ENCODE measurements around the gene TM9SF2. TPM values are rescaled to one million over a fixed set of nuclear protein-coding genes. Genes with fewer than 3 reads are reported as not detected.

Gene TM9SF2
- total RNA-seq, 1 experiment from 2014 or later: 52.2 TPM

GRCh38 chr13:99585609-99586008 lies 84.3 kb downstream of the TM9SF2 start:
- intact Hi-C loops (cut with micrococcal nuclease; ENCODE audit: unreplicated experiment): no loop called here
- DNase-seq: no peak
- H3K27me3 Mint-ChIP-seq (ENCODE audit: unreplicated experiment): no peaks in the 10 kb centered on the region
- CTCF ChIA-PET: no interaction called here
- no peaks in the 10 kb centered on the region for H3K36me3 Mint-ChIP-seq (ENCODE audit: insufficient read depth, unreplicated experiment)
- H3K27ac Mint-ChIP-seq (ENCODE audit: unreplicated experiment): no peak overlapping the region
- no peak overlapping the region for H3K4me3 Mint-ChIP-seq (ENCODE audit: low read depth, unreplicated experiment)
- no peak for TF ChIP-seq CTCF (IDR thresholded peaks at IDR 0.05; ENCODE audit: unreplicated experiment)
- H3K9me3 Mint-ChIP-seq (ENCODE audit: low read depth, unreplicated experiment): no peaks in the 10 kb centered on the region
- no peaks in the 10 kb centered on the region for H3K4me1 Mint-ChIP-seq (ENCODE audit: low read depth, unreplicated experiment)
- BruUV-seq (replicated peaks): no TSS peak

GRCh38 chr13:99587021-99587420 lies 85.7 kb downstream of the TM9SF2 start:
- H3K36me3 Mint-ChIP-seq (ENCODE audit: insufficient read depth, unreplicated experiment): no peaks in the 10 kb centered on the region
- no TSS peak for BruUV-seq (replicated peaks)
- no peak overlapping the region for H3K27ac Mint-ChIP-seq (ENCODE audit: unreplicated experiment)
- H3K27me3 Mint-ChIP-seq (ENCODE audit: unreplicated experiment): no peaks in the 10 kb centered on the region
- intact Hi-C loops (cut with micrococcal nuclease; ENCODE audit: unreplicated experiment): no loop called here
- no peak for DNase-seq
- no peak overlapping the region for H3K4me3 Mint-ChIP-seq (ENCODE audit: low read depth, unreplicated experiment)
- CTCF ChIA-PET: no interaction called here
- H3K9me3 Mint-ChIP-seq (ENCODE audit: low read depth, unreplicated experiment): no peaks in the 10 kb centered on the region
- no peak for TF ChIP-seq CTCF (IDR thresholded peaks at IDR 0.05; ENCODE audit: unreplicated experiment)
- no peaks in the 10 kb centered on the region for H3K4me1 Mint-ChIP-seq (ENCODE audit: low read depth, unreplicated experiment)

- Mint-ChIP-seq H3K27ac (ENCODE audit: unreplicated experiment) (no peak overlapping the region), H3K36me3 (ENCODE audit: insufficient read depth, unreplicated experiment) (no peaks in the 10 kb centered on the region), H3K9me3 (ENCODE audit: low read depth, unreplicated experiment) (no peaks in the 10 kb centered on the region), H3K27me3 (ENCODE audit: unreplicated experiment) (no peaks in the 10 kb centered on the region), H3K4me3 (ENCODE audit: low read depth, unreplicated experiment) (no peak overlapping the region), H3K4me1 (ENCODE audit: low read depth, unreplicated experiment) (no peaks in the 10 kb centered on the region)
- intact Hi-C loops (cut with micrococcal nuclease; ENCODE audit: unreplicated experiment): no loop called here
- BruUV-seq (replicated peaks): no TSS peak
- CTCF ChIA-PET: no interaction called here
- DNase-seq: no peak
- TF ChIP-seq CTCF (IDR thresholded peaks at IDR 0.05; ENCODE audit: unreplicated experiment): no peak
These were observed 86.8 kb downstream of the TM9SF2 start for GRCh38 chr13:99587893-99588606.

GRCh38 chr13:99589575-99589974 lies 88.3 kb downstream of the TM9SF2 start:
- H3K36me3 Mint-ChIP-seq (ENCODE audit: insufficient read depth, unreplicated experiment): no peaks in the 10 kb centered on the region
- CTCF ChIA-PET: no interaction called here

More at GRCh38 chr13:99589575-99589974, 88.3 kb downstream of the TM9SF2 start:
- DNase-seq: no peak
- Mint-ChIP-seq H3K9me3 (ENCODE audit: low read depth, unreplicated experiment) (no peaks in the 10 kb centered on the region), H3K4me3 (ENCODE audit: low read depth, unreplicated experiment) (no peak overlapping the region), H3K4me1 (ENCODE audit: low read depth, unreplicated experiment) (no peaks in the 10 kb centered on the region), H3K27ac (ENCODE audit: unreplicated experiment) (no peak overlapping the region), H3K27me3 (ENCODE audit: unreplicated experiment) (no peaks in the 10 kb centered on the region)
- intact Hi-C loops (cut with micrococcal nuclease; ENCODE audit: unreplicated experiment): no loop called here
- BruUV-seq (replicated peaks): no TSS peak
- no peak for TF ChIP-seq CTCF (IDR thresholded peaks at IDR 0.05; ENCODE audit: unreplicated experiment)
